ENCODE results near the gene DZIP1L.

DNA sequence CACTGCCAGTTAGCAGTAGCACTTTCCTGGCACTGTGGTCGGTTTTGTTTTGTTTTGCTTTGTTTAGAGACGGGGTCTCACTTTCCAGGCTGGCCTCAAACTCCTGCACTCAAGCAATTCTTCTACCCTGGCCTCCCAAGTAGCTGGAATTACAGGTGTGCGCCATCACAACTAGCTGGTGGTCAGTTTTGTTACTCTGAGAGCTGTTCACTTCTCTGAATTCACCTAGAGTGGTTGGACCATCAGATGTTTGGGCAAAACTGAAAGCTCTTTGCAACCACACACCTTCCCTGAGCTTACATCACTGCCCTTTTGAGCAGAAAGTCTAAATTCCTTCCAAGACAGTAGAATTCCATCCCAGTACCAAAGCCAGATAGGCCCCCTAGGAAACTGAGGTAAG is 82.8 kb downstream of the DZIP1L start:
- TF ChIP-seq EZH2phosphoT487 (IDR thresholded peaks at IDR 0.05; ENCODE audit: unreplicated experiment), result no peak
- TF ChIP-seq, protein P1, sequence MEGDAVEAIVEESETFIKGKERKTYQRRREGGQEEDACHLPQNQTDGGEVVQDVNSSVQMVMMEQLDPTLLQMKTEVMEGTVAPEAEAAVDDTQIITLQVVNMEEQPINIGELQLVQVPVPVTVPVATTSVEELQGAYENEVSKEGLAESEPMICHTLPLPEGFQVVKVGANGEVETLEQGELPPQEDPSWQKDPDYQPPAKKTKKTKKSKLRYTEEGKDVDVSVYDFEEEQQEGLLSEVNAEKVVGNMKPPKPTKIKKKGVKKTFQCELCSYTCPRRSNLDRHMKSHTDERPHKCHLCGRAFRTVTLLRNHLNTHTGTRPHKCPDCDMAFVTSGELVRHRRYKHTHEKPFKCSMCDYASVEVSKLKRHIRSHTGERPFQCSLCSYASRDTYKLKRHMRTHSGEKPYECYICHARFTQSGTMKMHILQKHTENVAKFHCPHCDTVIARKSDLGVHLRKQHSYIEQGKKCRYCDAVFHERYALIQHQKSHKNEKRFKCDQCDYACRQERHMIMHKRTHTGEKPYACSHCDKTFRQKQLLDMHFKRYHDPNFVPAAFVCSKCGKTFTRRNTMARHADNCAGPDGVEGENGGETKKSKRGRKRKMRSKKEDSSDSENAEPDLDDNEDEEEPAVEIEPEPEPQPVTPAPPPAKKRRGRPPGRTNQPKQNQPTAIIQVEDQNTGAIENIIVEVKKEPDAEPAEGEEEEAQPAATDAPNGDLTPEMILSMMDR (conservative IDR thresholded peaks at IDR 0.05; ENCODE audit: low read depth in 2 of 2), result no peak
- TF ChIP-seq, protein P2, sequence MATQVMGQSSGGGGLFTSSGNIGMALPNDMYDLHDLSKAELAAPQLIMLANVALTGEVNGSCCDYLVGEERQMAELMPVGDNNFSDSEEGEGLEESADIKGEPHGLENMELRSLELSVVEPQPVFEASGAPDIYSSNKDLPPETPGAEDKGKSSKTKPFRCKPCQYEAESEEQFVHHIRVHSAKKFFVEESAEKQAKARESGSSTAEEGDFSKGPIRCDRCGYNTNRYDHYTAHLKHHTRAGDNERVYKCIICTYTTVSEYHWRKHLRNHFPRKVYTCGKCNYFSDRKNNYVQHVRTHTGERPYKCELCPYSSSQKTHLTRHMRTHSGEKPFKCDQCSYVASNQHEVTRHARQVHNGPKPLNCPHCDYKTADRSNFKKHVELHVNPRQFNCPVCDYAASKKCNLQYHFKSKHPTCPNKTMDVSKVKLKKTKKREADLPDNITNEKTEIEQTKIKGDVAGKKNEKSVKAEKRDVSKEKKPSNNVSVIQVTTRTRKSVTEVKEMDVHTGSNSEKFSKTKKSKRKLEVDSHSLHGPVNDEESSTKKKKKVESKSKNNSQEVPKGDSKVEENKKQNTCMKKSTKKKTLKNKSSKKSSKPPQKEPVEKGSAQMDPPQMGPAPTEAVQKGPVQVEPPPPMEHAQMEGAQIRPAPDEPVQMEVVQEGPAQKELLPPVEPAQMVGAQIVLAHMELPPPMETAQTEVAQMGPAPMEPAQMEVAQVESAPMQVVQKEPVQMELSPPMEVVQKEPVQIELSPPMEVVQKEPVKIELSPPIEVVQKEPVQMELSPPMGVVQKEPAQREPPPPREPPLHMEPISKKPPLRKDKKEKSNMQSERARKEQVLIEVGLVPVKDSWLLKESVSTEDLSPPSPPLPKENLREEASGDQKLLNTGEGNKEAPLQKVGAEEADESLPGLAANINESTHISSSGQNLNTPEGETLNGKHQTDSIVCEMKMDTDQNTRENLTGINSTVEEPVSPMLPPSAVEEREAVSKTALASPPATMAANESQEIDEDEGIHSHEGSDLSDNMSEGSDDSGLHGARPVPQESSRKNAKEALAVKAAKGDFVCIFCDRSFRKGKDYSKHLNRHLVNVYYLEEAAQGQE (IDR thresholded peaks at IDR 0.05; ENCODE audit: unreplicated experiment), result no peak
- no peak for TF ChIP-seq ZNF114 (CRISPR knock-in tag; IDR thresholded peaks at IDR 0.05)
- TF ChIP-seq, protein P3, sequence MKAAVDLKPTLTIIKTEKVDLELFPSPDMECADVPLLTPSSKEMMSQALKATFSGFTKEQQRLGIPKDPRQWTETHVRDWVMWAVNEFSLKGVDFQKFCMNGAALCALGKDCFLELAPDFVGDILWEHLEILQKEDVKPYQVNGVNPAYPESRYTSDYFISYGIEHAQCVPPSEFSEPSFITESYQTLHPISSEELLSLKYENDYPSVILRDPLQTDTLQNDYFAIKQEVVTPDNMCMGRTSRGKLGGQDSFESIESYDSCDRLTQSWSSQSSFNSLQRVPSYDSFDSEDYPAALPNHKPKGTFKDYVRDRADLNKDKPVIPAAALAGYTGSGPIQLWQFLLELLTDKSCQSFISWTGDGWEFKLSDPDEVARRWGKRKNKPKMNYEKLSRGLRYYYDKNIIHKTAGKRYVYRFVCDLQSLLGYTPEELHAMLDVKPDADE (IDR thresholded peaks at IDR 0.05), result no peak

All from GM23338 (cell line).